Measurements from ENCODE around the gene RHBDD2.

GRCh38 chr7:75884476-75884875 lies 5.6 kb downstream of the RHBDD2 start:
- no peak for TF ChIP-seq CTCF (conservative IDR thresholded peaks at IDR 0.05)
- TF ChIP-seq ZFX (IDR thresholded peaks at IDR 0.05): no peak

Measured in C4-2B (cell line).